SIG-M5 (cell line): Measurements from ENCODE around the gene ITGAE.
"Not testable (repeated sequence)": the region's sequence is repeated elsewhere in the genome, so short reads cannot be mapped to it uniquely, and the experiment has no call there.

Source experiments
- DNase-seq: peaks from one replicate; lab custom pipeline; 2025; lab: John Stamatoyannopoulos, UW

Gene ITGAE

GRCh38 chr17:3761036-3761917 lies 39.7 kb downstream of the ITGAE start:
- DNase-seq = no peak

- DNase-seq = no peak
These were observed 41.3 kb downstream of the ITGAE start for GRCh38 chr17:3759597-3760216.

- DNase-seq = no peak
These were observed 45.5 kb downstream of the ITGAE start for GRCh38 chr17:3755335-3756030.

GRCh38 chr17:3754458-3755334 lies 46.3 kb downstream of the ITGAE start:
- DNase-seq = no peak

GRCh38 chr17:3754066-3754457 lies 46.9 kb downstream of the ITGAE start:
- DNase-seq = no peak

- DNase-seq = no peak
These were observed 47.4 kb downstream of the ITGAE start for GRCh38 chr17:3753624-3754023.

DNA sequence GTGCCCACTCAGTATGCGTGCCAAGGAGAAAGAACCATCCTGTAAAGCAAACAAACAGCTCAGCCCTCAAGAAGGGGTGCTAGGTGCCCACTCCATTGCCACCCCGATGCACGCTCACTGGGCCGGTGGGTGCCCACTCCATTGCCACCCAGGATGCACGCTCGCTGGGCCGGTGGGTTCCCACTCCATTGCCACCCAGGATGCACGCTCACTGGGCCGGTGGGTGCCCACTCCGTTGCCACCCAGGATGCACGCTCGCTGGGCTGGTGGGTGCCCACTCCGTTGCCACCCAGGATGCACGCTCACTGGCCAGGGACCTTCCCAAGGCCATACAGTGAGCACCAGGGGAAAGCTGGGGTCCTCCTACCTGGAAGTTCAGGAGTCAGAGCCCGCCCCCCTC lies 49.2 kb downstream of the ITGAE start:
- DNase-seq = no peak

DNA sequence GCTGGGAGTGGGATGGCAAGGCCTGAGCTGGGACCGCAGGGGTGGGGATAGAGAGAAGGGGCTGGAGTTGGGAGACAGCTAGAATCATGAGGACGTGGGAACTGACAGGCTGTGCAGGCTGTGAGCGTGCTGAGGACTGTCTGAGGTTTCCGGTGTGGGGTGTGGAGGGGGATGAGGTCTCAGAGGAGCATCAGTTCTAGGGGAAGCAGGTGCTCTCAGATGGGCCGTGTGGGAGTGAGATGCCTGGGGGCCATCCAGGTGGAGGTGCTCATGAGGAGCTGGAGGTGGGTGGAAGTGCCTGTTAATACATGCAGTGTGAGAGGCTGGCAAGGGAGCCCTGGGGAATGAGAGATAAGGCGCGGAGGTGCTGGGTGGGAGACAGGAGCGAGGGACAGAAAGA lies 50.1 kb downstream of the ITGAE start:
- no peak for DNase-seq

- no peak for DNase-seq
These were observed 50.7 kb downstream of the ITGAE start for GRCh38 chr17:3750296-3750695.

DNA sequence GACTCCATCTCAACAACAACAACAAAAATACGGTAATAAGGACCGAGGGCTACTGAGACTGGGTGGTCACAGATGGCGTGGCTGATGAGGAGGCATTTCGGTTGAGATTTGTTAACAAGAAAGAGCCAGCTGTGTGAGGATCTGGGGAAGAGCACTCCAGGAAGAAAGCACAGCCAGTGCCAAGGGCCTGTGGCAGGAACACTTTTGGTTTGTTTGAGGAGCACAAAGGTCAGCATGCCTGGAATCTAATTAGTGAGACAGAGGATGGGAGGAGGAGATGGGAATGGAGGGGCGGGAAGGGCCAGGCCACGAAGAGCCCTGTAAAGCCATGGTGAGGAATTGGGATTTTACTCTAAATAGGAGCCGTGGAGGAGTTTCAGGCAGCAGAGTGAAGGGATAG lies 52.4 kb downstream of the ITGAE start:
- DNase-seq = no peak

- no peak for DNase-seq
These were observed 53.2 kb downstream of the ITGAE start for GRCh38 chr17:3747805-3748204.

DNA sequence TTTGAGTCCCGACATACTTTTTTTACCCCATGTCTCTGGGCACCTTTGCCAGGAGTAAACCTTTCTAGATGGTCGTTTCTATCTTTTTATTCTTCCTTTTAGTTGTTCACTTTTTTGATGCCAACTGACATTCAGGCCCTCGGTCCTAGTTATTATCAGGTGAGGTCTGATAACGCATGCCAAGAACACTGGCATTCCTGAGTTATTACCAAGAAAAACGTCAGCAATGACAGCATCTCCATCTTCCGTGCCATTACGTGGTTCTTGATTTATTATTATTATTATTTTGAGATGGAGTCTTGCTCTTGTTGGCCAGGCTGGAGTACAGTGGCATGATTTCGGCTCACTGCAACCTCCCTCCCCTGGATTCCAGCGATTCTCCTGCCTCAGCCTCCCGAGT lies 55.9 kb downstream of the ITGAE start:
- no peak for DNase-seq

GRCh38 chr17:3744014-3744413 lies 57.0 kb downstream of the ITGAE start:
- DNase-seq = no peak

DNA sequence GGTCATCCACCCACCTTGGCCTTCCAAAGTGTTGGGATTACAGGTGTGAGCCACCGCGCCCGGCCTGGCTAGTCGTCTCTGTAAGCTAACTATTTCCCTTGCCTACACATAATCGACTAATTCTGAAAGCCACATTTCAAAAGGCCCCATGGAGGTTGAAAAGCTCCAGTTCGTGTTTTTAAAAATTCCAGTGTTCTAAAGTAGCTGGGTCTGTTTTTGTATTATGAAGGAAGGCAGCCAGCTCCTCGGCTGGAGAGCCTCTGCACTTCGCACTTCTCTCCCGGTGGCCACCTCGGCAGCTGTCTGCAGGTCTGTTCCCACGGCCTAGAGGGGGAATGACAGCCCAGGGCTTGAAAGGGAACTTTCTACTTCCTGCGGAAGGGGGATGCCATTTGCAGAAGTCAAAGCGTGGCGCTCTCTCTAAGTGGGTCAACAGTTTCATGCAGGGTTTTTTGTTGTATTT lies 60.3 kb downstream of the ITGAE start:
- DNase-seq = no peak

- DNase-seq = no peak
These were observed 61.4 kb downstream of the ITGAE start for GRCh38 chr17:3739422-3740124.

DNA sequence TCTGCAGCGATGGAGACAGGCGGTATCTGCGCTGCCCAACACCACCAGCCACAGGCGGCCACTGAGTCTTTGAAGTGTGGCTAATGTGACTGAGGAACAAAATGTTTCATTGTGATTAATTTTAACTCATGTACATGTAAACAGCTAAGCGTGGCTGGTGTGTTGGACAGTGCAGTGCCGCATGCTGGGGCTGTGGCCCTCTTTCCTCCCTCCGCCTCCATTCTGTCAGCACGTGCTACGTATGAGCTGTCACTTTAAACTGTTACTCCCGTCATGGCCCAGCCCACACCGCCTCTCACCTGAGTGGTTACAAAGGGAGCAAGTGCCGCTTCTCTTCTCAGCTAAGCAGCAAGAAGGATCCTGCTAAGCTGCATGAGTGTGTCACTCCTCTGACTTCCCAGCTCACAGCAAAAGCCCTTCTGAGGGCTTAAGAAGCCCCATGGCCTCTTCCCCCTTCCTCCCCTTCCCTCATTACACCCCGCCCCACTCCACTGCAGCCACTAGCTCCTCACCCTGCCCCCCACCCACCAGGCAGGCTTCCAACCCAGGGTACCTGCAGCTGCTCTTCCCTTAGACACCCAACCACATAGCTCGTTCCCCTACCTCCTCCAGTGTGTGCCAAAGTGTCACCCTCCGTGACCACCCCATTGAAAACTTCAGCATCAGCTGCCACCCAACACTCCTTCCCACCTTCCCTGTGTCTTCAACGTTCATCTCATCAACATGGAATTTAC lies 62.3 kb downstream of the ITGAE start:
- DNase-seq = no peak

DNA sequence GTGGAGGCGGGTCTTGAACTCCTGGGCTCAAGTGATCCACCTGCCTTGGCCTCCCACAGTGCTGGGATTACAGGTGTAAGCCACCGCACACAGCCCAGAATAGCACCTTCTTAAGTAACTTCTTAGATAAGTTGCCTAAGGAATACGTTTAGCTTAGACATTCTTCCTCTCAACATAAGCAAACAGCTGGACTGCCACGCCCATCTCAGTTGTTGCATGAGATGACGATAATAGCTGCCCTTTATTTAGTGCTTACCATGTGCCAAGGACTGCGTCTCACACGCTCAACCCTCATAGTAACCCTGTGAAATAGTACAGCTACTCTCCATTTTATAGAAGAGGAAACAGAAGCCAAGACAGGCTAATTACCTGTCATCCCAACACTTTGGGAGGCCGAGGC lies 65.5 kb downstream of the ITGAE start:
- DNase-seq = no peak

- DNase-seq = not testable (repeated sequence)
These were observed 66.1 kb downstream of the ITGAE start for GRCh38 chr17:3734911-3735276.

GRCh38 chr17:3732210-3732621 lies 68.8 kb downstream of the ITGAE start:
- DNase-seq = no peak

DNA sequence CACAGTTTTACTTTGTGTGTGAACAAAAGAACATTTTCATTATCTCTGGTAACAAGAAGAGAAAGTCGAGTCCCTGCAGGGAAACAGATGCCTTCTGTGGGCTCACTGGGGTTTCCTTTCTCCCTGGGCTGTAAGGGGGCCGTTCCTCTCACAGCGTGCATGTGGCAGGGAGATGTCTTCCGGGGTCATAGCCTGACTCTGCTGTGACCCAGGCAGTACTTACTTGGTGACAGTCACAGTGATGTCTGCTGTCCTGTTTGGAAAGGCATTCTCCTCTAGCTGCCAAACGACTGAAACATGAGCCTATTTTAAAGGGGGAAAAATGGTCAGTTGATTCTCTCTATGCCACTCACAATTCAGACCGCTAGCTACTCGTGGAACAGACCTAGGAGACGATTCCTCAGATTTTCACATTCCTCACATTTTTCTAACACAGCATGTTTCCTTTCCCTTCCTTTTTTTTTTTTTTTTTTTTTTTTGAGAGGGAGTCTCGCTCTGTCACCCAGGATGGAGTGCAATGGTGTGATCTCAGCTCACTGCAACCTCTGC lies 70.0 kb downstream of the ITGAE start:
- DNase-seq = no peak
